ENCODE results near the gene ARHGAP6.

Gene ARHGAP6

GRCh38 chrX:11355259-11355909 is 310.3 kb downstream of the ARHGAP6 start:
- H2BK15ac ChIP-seq (ENCODE audit: low read length), result no peak overlapping the region
- H3K23ac ChIP-seq (ENCODE audit: low read depth, low read length, poor library complexity), result no peak overlapping the region
- no peaks in the 10 kb centered on the region for H3K36me3 ChIP-seq (replicated peaks in 1 of 2; ENCODE audit: control insufficient read depth in 2 of 2, insufficient read depth in 2 of 2, low read length in 2 of 2)
- H3K18ac ChIP-seq (ENCODE audit: low read length), result no peak overlapping the region
- H2BK12ac ChIP-seq (ENCODE audit: low read length), result no peak overlapping the region
- WGBS, 2 donors (ENCODE audit: extremely low coverage in 2 of 2, insufficient read length in 2 of 2, insufficient replicate concordance in 1 of 2), result no CpG with 5 or more reads among the region's 4 CpGs
- H3K4ac ChIP-seq (ENCODE audit: low read length), result no peak overlapping the region
- H2AFZ ChIP-seq (ENCODE audit: low read length), result no peak overlapping the region
- peaks cover 1% of the 10 kb centered on the region for H3K79me1 ChIP-seq (ENCODE audit: low read depth, low read length)
- H3K4me1 ChIP-seq (ENCODE audit: control insufficient read depth in 2 of 2, insufficient read depth in 1 of 2, low read depth in 1 of 2, low read length in 2 of 2), result peaks cover 0 to 1% of the 10 kb centered on the region in 2 donors
- no peak overlapping the region for H4K91ac ChIP-seq (ENCODE audit: low read depth, low read length, poor library complexity)
- no peak overlapping the region for H3K4me2 ChIP-seq (ENCODE audit: insufficient read depth, low read length, poor library complexity, severe bottlenecking)
- no peak overlapping the region for H2BK5ac ChIP-seq (ENCODE audit: low read length)
- no peak overlapping the region for H2BK120ac ChIP-seq (ENCODE audit: low read depth, low read length)
- no peak for DNase-seq (ENCODE audit: low spot score)
- no peak overlapping the region for H3K27ac ChIP-seq (replicated peaks; ENCODE audit: low read length)
- H3K4me3 ChIP-seq (ENCODE audit: low read length in 2 of 2), result no peak overlapping the region
- H3K9me3 ChIP-seq (replicated peaks in 1 of 2; ENCODE audit: control insufficient read depth in 2 of 2, insufficient read depth in 1 of 2, low read depth in 1 of 2, low read length in 2 of 2), result no peaks in the 10 kb centered on the region
- no peak overlapping the region for H3K9ac ChIP-seq (ENCODE audit: low read depth, low read length, poor library complexity)
- H4K8ac ChIP-seq (ENCODE audit: low read depth, low read length), result no peak overlapping the region
- no peak overlapping the region for H2AK5ac ChIP-seq (ENCODE audit: low read depth, low read length)
- H3K14ac ChIP-seq (ENCODE audit: low read length), result no peak overlapping the region
- no peaks in the 10 kb centered on the region for H3K27me3 ChIP-seq (ENCODE audit: control insufficient read depth in 3 of 3, insufficient read depth in 3 of 3, low read depth in 1 of 3, low read length in 3 of 3)

GRCh38 chrX:11352296-11352741 is 313.4 kb downstream of the ARHGAP6 start:
- no peak overlapping the region for H2BK120ac ChIP-seq (ENCODE audit: low read depth, low read length)
- H3K4ac ChIP-seq (ENCODE audit: low read length), result no peak overlapping the region
- H3K9ac ChIP-seq (ENCODE audit: low read depth, low read length, poor library complexity), result no peak overlapping the region
- H3K4me1 ChIP-seq (ENCODE audit: control insufficient read depth in 2 of 2, insufficient read depth in 1 of 2, low read depth in 1 of 2, low read length in 2 of 2), result peaks cover 1 to 4% of the 10 kb centered on the region in 2 donors
- no peak for DNase-seq (ENCODE audit: low spot score)
- H3K4me2 ChIP-seq (ENCODE audit: insufficient read depth, low read length, poor library complexity, severe bottlenecking), result no peak overlapping the region
- no peak overlapping the region for H3K27ac ChIP-seq (replicated peaks; ENCODE audit: low read length)
- peaks cover 1% of the 10 kb centered on the region for H3K79me1 ChIP-seq (ENCODE audit: low read depth, low read length)
- WGBS, 2 donors (ENCODE audit: extremely low coverage in 2 of 2, insufficient read length in 2 of 2, insufficient replicate concordance in 1 of 2), result no CpG with 5 or more reads among the region's 1 CpG
- no peak overlapping the region for H3K23ac ChIP-seq (ENCODE audit: low read depth, low read length, poor library complexity)
- H3K14ac ChIP-seq (ENCODE audit: low read length), result no peak overlapping the region
- no peak overlapping the region for H2AFZ ChIP-seq (ENCODE audit: low read length)
- no peak overlapping the region for H3K4me3 ChIP-seq (ENCODE audit: low read length in 2 of 2)
- no peak overlapping the region for H4K8ac ChIP-seq (ENCODE audit: low read depth, low read length)
- no peaks in the 10 kb centered on the region for H3K9me3 ChIP-seq (replicated peaks in 1 of 2; ENCODE audit: control insufficient read depth in 2 of 2, insufficient read depth in 1 of 2, low read depth in 1 of 2, low read length in 2 of 2)
- H3K18ac ChIP-seq (ENCODE audit: low read length), result no peak overlapping the region
- no peak overlapping the region for H2BK12ac ChIP-seq (ENCODE audit: low read length)
- no peak overlapping the region for H2AK5ac ChIP-seq (ENCODE audit: low read depth, low read length)
- H3K27me3 ChIP-seq (ENCODE audit: control insufficient read depth in 3 of 3, insufficient read depth in 3 of 3, low read depth in 1 of 3, low read length in 3 of 3), result no peaks in the 10 kb centered on the region
- no peaks in the 10 kb centered on the region for H3K36me3 ChIP-seq (replicated peaks in 1 of 2; ENCODE audit: control insufficient read depth in 2 of 2, insufficient read depth in 2 of 2, low read length in 2 of 2)
- H4K91ac ChIP-seq (ENCODE audit: low read depth, low read length, poor library complexity), result no peak overlapping the region
- H2BK5ac ChIP-seq (ENCODE audit: low read length), result no peak overlapping the region
- no peak overlapping the region for H2BK15ac ChIP-seq (ENCODE audit: low read length)

- Histone ChIP-seq H3K27me3 (ENCODE audit: control insufficient read depth in 3 of 3, insufficient read depth in 3 of 3, low read depth in 1 of 3, low read length in 3 of 3) (no peaks in the 10 kb centered on the region), H3K9me3 (replicated peaks in 1 of 2; ENCODE audit: control insufficient read depth in 2 of 2, insufficient read depth in 1 of 2, low read depth in 1 of 2, low read length in 2 of 2) (no peaks in the 10 kb centered on the region), H3K27ac (replicated peaks; ENCODE audit: low read length) (no peak overlapping the region), H3K4me1 (ENCODE audit: control insufficient read depth in 2 of 2, insufficient read depth in 1 of 2, low read depth in 1 of 2, low read length in 2 of 2) (peaks cover 1 to 5% of the 10 kb centered on the region in 2 donors), H2BK15ac (ENCODE audit: low read length) (no peak overlapping the region), H3K23ac (ENCODE audit: low read depth, low read length, poor library complexity) (no peak overlapping the region), H4K8ac (ENCODE audit: low read depth, low read length) (no peak overlapping the region), H2AFZ (ENCODE audit: low read length) (no peak overlapping the region), H3K4ac (ENCODE audit: low read length) (no peak overlapping the region), H3K18ac (ENCODE audit: low read length) (no peak overlapping the region), H2AK5ac (ENCODE audit: low read depth, low read length) (no peak overlapping the region), H3K4me2 (ENCODE audit: insufficient read depth, low read length, poor library complexity, severe bottlenecking) (no peak overlapping the region), H4K91ac (ENCODE audit: low read depth, low read length, poor library complexity) (no peak overlapping the region), H2BK12ac (ENCODE audit: low read length) (no peak overlapping the region), H3K79me1 (ENCODE audit: low read depth, low read length) (peaks cover 1% of the 10 kb centered on the region), H2BK120ac (ENCODE audit: low read depth, low read length) (no peak overlapping the region), H3K14ac (ENCODE audit: low read length) (no peak overlapping the region), H3K36me3 (replicated peaks in 1 of 2; ENCODE audit: control insufficient read depth in 2 of 2, insufficient read depth in 2 of 2, low read length in 2 of 2) (no peaks in the 10 kb centered on the region), H3K9ac (ENCODE audit: low read depth, low read length, poor library complexity) (no peak overlapping the region), H3K4me3 (ENCODE audit: low read length in 2 of 2) (no peak overlapping the region), H2BK5ac (ENCODE audit: low read length) (no peak overlapping the region)
- no CpG with 5 or more reads among the region's 11 CpGs for WGBS, 2 donors (ENCODE audit: extremely low coverage in 2 of 2, insufficient read length in 2 of 2, insufficient replicate concordance in 1 of 2)
- no peak for DNase-seq (ENCODE audit: low spot score)
These were observed 314.1 kb downstream of the ARHGAP6 start for GRCh38 chrX:11351375-11352295.

- Histone ChIP-seq H3K23ac (ENCODE audit: low read depth, low read length, poor library complexity) (no peak overlapping the region), H4K8ac (ENCODE audit: low read depth, low read length) (no peak overlapping the region), H2BK12ac (ENCODE audit: low read length) (no peak overlapping the region), H2AK5ac (ENCODE audit: low read depth, low read length) (no peak overlapping the region), H3K4me3 (ENCODE audit: low read length in 2 of 2) (no peak overlapping the region), H3K79me1 (ENCODE audit: low read depth, low read length) (peaks cover 1% of the 10 kb centered on the region), H3K27me3 (ENCODE audit: control insufficient read depth in 3 of 3, insufficient read depth in 3 of 3, low read depth in 1 of 3, low read length in 3 of 3) (no peaks in the 10 kb centered on the region), H4K91ac (ENCODE audit: low read depth, low read length, poor library complexity) (no peak overlapping the region), H3K9ac (ENCODE audit: low read depth, low read length, poor library complexity) (no peak overlapping the region), H3K14ac (ENCODE audit: low read length) (no peak overlapping the region), H3K18ac (ENCODE audit: low read length) (no peak overlapping the region), H3K4ac (ENCODE audit: low read length) (no peak overlapping the region), H3K4me1 (ENCODE audit: control insufficient read depth in 2 of 2, insufficient read depth in 1 of 2, low read depth in 1 of 2, low read length in 2 of 2) (peaks cover 0 to 5% of the 10 kb centered on the region in 2 donors), H2BK120ac (ENCODE audit: low read depth, low read length) (no peak overlapping the region), H2BK5ac (ENCODE audit: low read length) (no peak overlapping the region), H3K36me3 (replicated peaks in 1 of 2; ENCODE audit: control insufficient read depth in 2 of 2, insufficient read depth in 2 of 2, low read length in 2 of 2) (no peaks in the 10 kb centered on the region), H3K9me3 (replicated peaks in 1 of 2; ENCODE audit: control insufficient read depth in 2 of 2, insufficient read depth in 1 of 2, low read depth in 1 of 2, low read length in 2 of 2) (no peaks in the 10 kb centered on the region), H2BK15ac (ENCODE audit: low read length) (no peak overlapping the region), H3K27ac (replicated peaks; ENCODE audit: low read length) (no peak overlapping the region), H3K4me2 (ENCODE audit: insufficient read depth, low read length, poor library complexity, severe bottlenecking) (no peak overlapping the region), H2AFZ (ENCODE audit: low read length) (no peak overlapping the region)
- WGBS, 2 donors (ENCODE audit: extremely low coverage in 2 of 2, insufficient read length in 2 of 2, insufficient replicate concordance in 1 of 2), result no CpG with 5 or more reads among the region's 2 CpGs
- DNase-seq (ENCODE audit: low spot score), result no peak
These were observed 315.9 kb downstream of the ARHGAP6 start for GRCh38 chrX:11349661-11350337.
